Measurements from ENCODE around the gene PAIP1.
"Not testable (repeated sequence)": the region's sequence is repeated elsewhere in the genome, so short reads cannot be mapped to it uniquely, and the experiment has no call there.

The PAIP1 gene

DNA sequence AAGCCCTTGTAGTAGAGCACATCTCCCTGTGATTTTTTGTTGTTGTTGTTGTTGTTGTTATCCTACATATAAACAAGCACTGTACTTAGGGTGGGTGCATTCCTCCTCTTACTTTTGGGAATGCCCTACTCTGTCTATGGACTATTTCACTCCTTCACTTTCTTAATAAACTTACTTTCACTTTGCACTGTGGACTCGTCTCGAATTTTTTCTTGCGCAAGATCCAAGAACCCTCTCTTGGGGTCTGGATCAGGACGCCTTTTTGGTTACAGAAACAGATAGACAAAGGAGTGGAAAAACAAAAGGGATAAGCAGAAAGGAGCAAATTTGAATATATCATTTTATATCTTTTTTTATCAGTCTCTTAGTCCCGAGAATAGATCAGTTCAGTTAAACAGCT lies 14.4 kb upstream of the PAIP1 start:
- no peak for DNase-seq (ENCODE audit: low read depth in 2 of 2)

- no peak for DNase-seq (ENCODE audit: low read depth in 2 of 2)
Measured at GRCh38 chr5:43570450-43571158, 13.7 kb upstream of the PAIP1 start.

DNA sequence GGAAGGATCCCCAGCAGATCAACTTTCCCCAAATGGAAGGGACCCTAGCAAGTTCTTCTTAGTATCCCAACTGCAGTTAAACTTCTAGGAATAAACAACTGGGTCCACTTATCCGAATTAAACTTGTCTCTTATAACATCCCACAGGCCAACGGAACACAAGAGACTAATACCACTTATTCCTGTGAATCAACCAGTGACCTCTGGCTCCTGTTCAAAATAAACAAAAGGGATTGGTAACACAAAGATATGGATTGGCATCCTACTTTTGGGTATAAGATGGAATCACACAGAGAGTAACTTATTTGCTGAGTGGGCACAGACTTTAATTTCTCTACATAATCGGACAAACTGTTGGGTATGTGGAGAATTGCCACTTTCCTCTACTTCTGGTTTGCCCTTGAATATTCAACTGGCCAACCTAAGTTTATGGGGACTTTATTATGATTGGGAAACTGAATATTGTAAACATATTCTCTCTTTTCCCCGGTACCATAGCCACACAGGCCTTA lies 12.4 kb upstream of the PAIP1 start:
- no peak for DNase-seq (ENCODE audit: low read depth in 2 of 2)

DNA sequence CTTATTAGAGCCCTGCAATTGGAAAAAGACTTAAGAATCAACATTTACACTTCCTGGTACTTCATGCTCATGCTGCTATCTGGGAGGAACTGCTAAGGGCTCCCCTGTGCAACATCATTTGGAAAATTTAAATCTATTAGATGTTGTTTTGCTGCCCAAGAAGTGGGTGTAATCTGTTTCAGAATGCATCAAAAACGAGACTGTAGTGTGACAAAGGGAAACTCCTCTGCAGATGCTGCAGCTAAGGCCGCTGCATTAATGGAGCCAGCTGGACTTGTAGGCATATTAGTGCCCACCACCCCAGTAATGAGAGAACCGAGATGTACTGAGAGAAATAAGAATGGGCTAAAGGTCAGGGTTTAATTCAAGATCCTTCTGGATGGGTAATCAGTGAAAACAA lies 11.1 kb upstream of the PAIP1 start:
- no peak for DNase-seq (ENCODE audit: low read depth in 2 of 2)

DNA sequence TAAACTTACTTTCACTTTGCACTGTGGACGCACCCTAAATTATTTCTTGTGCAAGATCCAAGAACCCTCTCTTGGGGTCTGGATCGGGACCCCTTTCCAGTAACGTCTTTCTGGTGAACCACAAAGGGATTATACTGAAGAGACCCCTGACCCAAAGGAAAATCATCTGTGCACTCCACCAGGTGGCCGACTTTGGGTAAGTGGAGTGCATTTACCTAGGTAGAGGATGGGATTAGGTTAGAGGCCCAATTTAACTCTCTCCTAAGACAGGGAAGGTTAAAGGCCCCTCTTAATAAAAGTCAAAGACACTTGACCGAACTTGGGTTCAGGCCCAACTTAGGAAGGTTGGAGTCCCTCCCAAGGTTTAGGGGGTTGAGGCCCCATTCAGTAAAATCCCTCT lies 8.2 kb upstream of the PAIP1 start:
- DNase-seq (ENCODE audit: low read depth in 2 of 2) = no peak

GRCh38 chr5:43564289-43564850 lies 7.5 kb upstream of the PAIP1 start:
- DNase-seq (ENCODE audit: low read depth in 2 of 2) = no peak

DNA sequence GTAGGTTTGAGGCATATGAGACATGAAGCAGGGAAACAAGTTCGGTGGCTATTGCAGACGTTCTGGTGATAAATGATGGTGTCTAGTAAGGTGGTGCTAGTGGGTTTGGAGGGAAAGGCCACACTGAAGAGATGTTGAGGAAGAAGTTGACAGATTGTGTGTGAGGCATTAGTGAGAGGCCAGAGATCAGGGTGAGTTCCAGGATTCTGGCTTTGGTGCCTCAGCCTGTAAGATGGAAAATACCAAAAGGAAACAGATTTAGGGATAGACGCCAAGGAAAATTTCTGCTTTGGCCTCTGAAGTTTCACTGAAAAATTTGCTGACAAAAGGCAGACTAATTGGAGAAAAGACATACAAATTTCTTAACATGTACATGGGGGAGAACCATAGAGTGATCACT lies 6.4 kb upstream of the PAIP1 start:
- DNase-seq (ENCODE audit: low read depth in 2 of 2) = no peak

DNA sequence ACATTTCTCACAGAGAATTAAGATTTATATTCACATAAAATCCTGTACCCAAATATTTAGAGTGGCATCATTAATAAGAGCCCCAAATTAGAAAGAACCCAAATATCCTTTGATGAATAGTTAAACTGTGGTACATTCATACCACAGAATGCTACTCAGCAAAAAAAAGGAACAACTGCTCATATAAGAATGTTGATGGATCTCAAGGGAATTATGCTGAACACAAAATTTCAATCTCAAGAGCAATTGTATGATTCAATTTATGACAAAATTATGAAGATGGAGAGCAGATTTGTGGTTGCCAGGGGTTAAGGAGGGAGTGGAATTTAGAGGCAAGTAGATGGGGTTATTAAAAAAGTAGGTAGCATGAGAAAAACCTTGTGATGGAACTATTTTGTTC lies 4.5 kb upstream of the PAIP1 start:
- DNase-seq (ENCODE audit: low read depth in 2 of 2) = no peak

- DNase-seq (ENCODE audit: low read depth in 2 of 2) = no peak
Measured at GRCh38 chr5:43560128-43560527, 3.3 kb upstream of the PAIP1 start.

- DNase-seq (ENCODE audit: low read depth in 2 of 2) = not testable (repeated sequence)
Measured at GRCh38 chr5:43556607-43556856, 345 bp downstream of the PAIP1 start.

DNA sequence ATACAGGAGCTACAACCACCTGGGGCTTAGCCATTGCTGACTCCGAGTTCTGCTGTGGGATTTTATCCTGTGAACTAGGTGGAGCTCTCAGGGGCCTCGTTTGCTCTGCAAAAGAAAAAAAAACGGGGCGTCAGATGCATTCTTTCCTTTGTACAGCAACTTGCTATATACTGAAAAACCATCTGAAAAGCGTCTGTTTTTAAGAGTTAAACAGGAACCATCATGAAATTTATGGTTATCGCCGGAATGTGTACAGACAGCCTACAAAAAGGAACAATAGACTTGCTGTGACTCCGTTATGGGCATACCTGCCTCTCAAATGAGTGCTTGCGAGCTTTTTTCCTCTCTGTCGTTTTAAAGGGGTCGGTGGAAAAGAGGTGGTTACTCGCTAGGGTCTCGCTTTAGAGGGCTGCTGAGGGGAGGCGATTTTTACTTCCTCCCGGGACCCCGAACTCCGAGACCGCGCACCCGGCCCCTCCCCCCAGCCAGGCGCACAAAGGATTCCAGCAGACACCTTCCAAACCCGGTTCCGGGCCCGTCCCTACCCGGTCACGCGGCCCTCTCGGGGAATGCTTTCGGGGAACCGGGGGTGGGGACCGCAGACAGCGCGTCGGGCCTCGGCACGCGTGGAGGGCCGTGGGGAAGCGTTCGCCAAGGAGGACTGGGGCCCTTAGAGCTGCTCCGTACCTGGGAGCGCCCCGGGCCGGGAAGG lies 826 bp downstream of the PAIP1 start:
- peak; percentile 18 to 24 for DNase-seq (ENCODE audit: low read depth in 2 of 2)

DNA sequence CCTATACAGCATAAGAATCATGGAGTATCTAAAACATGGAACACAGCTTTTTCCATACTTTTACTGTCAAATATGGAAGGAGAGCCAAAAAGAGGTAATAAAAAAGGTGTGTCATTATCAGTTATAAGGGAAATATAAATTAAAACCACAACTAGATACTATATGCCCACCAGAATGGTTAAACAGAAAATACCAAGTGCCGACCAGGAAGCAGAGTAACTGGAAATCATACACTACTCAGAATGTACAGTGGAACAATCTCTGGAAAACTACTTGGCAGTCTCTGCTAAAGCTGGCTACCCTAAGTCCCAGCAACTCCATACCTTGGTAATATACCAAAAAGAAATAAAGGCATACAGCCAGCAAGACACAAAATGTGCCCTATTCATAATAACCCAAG lies 2.4 kb downstream of the PAIP1 start:
- no peak for DNase-seq (ENCODE audit: low read depth in 2 of 2)

DNA sequence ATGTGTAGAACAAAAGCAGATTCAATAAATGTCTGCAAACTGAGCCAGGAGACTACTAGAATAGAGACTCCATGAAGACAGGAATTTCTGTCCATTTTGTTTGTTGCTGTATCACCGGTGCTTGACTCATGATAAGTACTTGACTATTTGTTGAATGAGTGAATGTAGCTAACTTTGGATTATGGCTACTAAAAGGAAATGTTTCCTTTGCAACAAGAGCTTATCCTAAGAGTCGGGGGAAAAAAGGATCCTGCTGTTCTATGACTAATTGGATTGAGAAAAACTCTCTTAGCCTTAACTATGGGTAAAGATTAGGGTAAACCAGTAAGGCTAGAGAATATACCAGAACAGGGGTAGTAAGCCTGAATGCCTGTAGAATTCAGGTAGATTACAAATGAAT lies 3.5 kb downstream of the PAIP1 start:
- no peak for DNase-seq (ENCODE audit: low read depth in 2 of 2)

DNA sequence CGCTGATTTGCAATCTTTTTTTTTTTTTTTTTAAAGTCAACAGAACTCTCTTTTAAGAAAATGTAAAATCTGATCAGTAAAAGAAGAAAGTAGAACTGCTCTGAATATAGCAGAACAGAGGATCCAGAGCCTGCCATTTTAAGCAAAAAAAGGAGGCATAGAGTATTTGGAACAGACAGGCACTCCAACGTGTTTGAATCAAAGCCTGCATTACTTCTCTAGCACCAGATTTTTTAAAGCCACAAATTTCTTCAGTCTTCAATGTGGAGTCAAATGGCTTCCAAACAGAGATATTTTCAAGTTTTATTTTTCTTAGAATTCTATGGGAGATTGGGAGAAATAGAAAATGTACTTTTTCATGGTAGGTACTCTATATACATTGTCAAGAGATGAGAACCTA lies 5.1 kb downstream of the PAIP1 start:
- no peak for DNase-seq (ENCODE audit: low read depth in 2 of 2)

- not testable (repeated sequence) for DNase-seq (ENCODE audit: low read depth in 2 of 2)
Measured at GRCh38 chr5:43549272-43549671, 7.6 kb downstream of the PAIP1 start.

GRCh38 chr5:43548358-43548757 lies 8.5 kb downstream of the PAIP1 start:
- no peak for DNase-seq (ENCODE audit: low read depth in 2 of 2)

- no peak for DNase-seq (ENCODE audit: low read depth in 2 of 2)
Measured at GRCh38 chr5:43547532-43547931, 9.3 kb downstream of the PAIP1 start.

GRCh38 chr5:43543434-43543833 lies 13.4 kb downstream of the PAIP1 start:
- no peak for DNase-seq (ENCODE audit: low read depth in 2 of 2)

GRCh38 chr5:43540746-43541145 lies 16.1 kb downstream of the PAIP1 start:
- no peak for DNase-seq (ENCODE audit: low read depth in 2 of 2)

DNA sequence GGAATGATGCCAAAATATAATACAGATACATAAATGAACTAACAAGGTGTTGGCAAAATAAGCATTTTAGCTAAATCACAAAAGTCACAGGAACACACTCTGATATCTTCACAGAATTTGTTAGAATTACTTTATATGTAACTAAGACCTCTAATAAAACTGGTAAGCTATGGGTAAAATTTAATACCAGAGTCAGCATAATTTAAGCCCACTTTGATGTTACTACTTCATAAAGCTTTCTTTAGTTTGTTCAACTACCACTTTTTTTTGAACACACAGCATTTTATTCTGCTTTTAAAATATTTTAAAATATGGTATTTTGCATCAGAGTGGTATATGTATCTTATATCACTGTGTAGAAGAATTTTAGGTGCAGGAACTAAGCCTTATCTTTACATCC lies 19.9 kb downstream of the PAIP1 start:
- no peak for DNase-seq (ENCODE audit: low read depth in 2 of 2)

DNA sequence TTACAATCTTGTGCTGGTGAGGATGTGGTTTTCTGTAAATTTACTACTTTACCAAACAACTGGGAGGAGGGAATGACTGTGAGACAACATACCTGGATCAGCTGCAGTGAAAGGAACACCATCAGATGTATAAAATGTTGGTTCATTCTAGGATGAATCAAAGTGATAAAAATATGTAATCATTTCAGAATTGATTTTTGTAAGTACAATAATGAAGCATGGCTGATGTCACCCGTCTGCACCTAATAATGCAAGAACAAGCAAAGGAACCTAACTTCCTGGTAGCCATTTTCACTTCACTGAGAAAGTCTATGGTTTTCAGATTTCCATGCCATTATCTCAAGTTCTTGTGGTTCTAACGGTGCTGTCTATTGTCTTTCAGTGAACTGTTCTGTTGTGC lies 23.2 kb downstream of the PAIP1 start:
- no peak for DNase-seq (ENCODE audit: low read depth in 2 of 2)

DNA sequence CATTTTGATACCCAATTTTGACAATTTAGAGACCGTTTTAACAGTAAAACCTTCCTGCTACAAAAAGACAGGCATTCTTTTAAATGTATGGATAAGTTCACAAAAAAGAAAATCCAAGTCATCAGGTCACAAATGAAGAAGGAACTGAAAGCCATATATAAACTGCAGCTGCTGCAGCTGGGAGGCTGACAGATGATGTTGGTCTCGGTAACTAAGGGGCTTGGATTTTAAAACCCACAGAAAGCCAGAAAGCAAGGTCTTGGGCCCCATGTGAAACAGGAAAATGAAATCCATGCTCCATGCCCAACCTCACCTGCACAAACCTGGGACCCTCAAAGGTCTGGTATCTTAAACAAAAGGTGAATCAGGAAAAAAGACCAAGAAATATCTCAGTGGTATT lies 26.2 kb downstream of the PAIP1 start:
- DNase-seq (ENCODE audit: low read depth in 2 of 2) = no peak

- DNase-seq (ENCODE audit: low read depth in 2 of 2) = no peak
Measured at GRCh38 chr5:43523662-43524072, 33.2 kb downstream of the PAIP1 start.
